Measurements from ENCODE around the gene URI1.
"Not testable (repeated sequence)": the region's sequence is repeated elsewhere in the genome, so short reads cannot be mapped to it uniquely, and the experiment has no call there.

The URI1 gene

DNA sequence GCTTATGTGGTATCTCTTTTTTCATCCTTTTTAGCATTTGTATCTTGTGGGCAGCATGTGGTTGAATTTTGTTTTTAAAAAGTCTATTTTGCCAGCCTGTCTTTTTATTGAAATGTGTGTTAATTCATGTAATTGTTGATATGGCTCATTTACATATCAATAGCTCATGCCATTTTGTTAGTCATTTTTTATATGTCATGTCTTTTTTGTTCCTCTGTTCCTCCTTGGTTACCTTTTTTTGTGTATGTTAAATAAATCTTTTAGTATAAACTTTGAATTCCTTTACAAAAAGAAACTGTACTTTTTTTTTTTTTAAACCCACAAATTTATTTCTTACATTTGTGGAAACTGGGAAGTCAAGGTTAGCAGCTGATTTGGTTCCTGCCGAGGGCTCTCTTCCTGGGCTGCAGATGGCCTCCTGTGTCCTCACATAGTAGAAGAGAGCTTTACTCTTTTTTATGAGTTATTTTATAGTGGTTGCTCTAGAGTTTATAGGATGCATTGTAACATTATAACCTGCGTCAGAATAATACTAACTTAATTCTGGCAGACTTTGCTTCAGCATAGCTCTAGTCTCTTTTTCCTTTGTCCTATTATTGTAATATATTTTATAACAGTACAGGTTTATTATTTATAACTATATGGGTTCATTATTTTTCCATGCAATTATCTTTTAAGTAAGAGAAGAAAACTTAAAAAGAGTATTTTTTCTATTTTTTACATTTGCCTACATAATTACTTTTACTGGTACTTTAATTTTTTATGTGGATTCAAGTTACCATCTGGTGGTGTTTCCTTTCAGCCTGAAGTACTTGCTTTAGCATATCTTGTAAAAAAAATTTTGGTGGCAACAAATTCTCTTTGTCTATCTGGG lies 86.3 kb downstream of the URI1 start:
- DNase-seq, result no peak

GRCh38 chr19:30028992-30029343 lies 86.9 kb downstream of the URI1 start:
- no peak for DNase-seq

DNA sequence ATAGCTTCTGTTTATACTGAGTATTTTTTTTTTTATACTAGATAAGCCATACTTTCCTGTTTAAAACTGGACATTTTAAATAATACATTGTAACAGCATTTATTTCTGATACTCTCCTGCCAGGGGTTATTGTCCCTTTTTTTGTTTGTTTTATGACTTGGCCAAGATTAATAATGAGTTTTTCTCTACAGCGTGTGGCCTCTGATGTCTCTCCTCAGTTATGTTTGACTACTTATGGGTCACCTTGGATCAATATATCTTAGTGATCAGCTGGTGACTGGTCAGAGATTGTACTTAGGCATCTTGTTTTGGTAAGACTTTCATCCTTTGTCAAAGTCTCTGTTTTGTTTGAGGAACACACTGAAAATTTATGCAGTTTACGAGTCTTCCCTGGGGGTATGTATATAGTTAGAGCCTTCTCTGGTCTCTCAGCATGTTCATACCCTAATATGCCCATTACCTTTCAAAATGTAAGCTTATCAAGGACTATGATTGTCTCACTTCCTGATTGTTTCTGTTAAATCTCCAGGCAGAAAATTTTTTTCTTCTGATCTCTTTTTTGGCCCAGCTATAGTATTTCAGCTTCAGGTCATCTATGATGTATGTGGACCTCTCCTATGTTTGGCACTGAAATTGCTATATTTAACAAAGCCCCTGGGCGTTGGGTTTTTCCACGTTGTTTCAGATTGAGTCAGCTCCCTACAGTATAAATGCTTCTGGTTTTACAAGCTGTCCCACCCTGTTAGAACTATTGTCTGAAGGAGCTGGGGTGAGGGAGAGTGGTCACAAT lies 87.9 kb downstream of the URI1 start:
- no peak for DNase-seq

DNA sequence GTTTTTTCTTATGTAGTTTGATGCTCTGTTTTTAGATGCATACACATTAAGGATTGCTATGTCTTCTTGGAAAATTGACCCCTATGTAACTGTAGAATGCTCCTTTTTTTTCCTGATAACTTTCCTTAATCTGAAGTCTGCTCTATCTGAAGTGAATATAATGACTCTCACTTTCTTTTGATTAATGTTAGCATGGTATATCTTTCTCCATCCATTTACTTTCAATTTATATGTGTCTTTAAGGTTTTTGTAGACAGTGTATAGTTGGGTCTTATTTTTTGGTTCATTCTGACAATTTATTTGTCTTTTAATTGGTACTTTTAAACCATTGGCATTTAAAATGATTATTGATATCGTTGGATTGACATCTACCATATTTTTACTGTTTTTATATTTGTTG lies 92.3 kb downstream of the URI1 start:
- no peak for DNase-seq

DNA sequence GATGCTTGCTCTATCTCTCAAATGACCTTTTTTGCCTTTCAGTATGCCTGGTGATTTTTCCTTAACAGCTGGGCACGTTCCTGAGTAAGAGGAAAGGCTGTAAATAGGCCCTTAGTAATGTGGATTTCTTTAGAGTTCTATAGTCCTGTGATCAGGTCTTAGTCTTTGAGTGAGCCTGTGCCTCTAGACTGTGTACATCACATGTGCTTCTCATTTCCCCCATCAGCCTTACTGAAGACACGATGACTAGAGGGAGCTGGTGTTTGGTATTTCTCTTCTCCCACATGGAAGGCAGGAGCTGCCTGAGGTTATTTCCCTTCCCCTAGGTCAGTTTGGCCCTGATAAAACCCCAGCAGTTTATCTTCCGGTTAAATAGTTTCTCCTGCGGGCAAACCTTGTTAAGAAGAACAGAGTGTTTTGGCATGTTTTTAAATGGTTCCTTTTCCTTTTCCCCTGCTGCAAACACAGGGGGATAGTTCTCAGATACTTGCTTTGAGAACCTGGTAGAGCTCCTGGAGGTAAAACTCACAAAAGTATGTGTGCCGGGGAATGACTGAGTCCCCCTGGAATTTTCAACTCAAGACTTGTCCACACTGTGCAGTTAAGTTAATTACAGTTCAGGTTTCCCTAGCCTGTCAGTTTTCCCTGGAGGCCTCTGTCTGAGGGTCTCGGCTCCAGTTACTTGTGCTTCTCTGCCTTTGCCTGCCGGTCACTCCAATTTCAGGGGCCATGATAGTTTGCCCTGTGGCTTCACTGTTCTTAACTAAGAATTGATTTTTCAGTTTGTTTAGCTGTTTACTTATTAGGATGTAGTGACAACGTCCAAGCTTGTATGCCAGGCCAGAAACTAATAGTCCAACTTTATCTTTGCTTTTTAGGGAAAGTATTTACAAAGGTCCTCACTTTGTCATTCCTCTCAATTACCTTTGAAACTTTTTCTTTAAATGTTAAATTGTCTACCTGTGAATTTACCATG lies 94.4 kb downstream of the URI1 start:
- no peak for DNase-seq

DNA sequence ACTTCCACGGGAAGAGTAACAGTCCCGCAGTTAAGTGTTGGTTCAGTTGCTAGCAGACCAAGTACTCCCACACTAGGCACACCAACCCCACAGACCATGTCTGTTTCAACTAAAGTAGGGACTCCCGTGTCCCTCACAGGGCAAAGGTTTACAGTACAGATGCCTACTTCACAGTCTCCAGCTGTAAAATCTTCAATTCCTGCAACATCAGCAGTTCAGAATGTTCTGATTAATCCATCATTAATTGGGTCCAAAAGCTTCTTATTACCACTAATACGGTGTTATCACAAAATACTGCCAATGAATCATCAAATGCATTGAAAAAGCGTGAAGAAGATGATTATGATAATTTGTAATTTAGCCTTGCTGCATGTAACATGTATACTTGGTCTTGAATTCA lies 95.8 kb downstream of the URI1 start:
- no peak for DNase-seq

- not testable (repeated sequence) for DNase-seq
Observed at GRCh38 chr19:30041931-30042330, 99.9 kb downstream of the URI1 start.

- not testable (repeated sequence) for DNase-seq
Observed at GRCh38 chr19:30043008-30043407, 101.0 kb downstream of the URI1 start.

- no peak for DNase-seq
Observed at GRCh38 chr19:30044273-30045248, 102.5 kb downstream of the URI1 start.

GRCh38 chr19:30046522-30046921 lies 104.5 kb downstream of the URI1 start:
- no peak for DNase-seq

DNA sequence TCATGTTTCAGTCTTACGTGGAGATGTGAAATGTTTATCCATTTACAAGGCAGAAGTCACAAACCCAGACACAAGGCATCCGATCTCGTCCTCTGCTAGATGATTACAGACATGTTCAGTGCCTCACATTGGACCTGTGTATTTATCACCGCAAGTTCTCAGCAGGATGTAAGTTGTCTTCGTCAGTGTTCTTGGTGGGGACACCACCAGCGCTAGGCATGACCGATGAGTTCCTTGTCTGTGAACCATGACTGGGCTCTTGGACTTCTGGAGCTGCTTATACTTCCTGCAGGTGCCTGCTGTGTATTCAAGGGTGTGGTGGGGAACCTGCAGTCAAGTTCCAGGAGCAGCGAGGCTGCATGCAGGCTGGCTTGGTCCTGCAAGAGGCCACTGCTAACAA lies 105.4 kb downstream of the URI1 start:
- no peak for DNase-seq

GRCh38 chr19:30049226-30049625 lies 107.2 kb downstream of the URI1 start:
- DNase-seq, result no peak

GRCh38 chr19:30049846-30050667 lies 108.0 kb downstream of the URI1 start:
- no peak for DNase-seq

DNA sequence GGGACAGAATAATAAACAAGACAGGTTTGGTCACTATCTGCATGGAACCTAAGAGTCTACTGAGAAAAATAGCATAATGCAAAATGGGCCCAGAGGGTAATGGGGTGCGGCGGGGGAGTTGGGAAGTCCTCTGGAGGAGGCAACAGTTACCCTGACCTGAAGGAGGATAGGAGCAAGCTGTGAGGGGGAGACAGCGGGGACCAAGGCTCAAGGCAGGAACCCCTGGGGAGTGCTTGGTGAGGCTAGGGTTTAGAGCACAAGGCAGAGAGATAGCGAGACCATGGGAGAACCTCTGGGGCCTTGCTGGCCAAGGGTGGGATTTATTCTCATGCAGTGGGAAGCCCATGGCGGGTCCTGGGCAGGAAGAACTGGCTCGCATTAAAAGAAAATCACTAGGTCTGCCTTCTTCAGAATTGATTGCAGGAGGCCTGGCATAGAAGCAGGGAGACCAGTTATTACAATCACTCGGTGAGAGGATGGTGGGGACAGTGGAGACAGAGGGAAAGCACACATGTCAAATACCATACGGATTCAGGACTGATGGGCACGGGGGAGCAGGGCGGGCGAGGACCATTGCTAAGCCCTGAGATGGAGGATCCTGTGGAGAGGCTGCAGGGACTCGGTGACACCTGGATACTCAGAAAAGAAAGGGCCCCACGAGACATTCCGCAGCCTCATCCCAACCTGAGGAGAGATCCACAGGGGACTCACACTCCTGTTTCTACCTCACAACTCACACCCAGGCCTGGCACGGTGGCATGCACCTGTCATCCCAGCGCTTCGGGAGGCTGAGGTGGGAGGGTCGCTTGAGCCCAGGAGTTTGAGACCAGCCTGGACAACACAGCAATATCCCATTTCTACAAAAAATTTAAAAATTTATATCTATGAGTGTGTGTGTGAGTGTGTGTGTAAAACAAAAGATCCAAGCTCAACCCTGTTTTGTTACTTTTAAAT lies 110.4 kb downstream of the URI1 start:
- DNase-seq, result no peak

DNA sequence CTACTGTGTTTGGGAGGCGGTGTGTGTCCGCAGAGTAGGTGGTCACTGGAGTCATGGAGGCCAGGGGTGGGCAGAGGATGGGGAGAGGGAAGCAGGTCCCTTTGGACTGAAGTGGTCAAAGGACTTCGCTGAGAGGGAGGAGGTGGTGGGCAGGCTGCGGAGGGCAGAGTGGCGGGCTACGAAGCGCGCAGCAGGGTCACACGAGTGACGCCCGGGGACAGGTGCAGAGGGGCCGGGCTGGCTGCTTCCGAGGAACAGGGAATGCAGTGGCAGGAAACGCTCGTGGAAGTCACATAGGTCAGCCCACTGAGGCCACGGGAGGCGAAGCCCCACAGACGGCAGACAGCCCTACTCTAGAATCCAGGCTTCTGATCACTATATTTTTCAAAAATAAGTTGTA lies 111.5 kb downstream of the URI1 start:
- DNase-seq, result no peak

DNA sequence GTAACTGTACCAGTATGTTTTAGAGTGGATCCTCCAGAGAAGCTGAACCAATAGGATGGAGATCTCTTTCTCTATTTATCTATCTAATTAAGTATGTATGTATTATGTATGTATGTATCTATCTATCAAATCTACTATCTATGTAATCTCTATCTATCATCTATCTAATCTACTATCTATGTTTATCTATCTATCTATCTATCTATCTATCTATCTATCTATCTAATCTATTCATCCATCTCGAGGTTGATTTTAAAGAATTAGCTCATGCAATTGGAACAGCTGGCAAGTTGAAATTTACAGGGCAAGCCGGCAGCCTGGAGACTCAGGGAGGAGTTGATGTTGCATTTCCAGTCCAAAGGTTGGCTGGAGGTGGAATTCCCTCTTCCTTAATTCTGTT lies 112.2 kb downstream of the URI1 start:
- no peak for DNase-seq

GRCh38 chr19:30056580-30056979 lies 114.5 kb downstream of the URI1 start:
- DNase-seq, result no peak

DNA sequence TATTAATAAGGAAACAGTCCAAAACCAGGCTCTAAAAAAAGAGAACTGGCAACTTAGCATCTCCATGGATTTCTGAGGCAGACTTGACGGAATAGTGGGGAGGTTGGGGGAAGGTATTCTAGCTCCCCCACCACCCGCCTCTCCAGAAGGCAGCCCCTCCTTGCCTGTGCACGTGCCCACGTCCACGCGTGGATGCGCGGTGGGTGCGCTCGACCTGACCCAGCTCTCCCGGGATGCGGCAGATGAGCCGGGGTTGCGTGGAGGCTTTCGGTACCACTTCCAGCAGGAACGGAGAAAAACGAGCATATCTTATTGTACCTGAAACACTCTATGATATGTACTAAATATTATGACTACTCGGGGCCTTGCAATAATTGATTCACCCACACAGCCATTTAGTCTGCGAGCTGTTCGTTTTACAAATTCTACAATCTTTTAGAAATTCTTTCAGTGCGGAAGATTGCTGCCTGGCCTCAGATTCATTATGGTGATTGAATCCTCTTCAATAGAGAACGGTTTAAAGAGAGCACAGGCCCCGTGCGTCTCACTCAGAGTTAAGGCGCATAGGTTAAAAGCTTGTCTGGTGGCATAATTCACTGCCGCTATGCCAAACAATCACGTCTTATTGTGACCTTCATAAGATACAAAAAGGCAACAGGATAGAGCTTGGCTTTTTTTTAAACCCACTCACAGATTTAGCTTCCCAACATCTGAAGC lies 117.9 kb downstream of the URI1 start:
- peak; percentile 37 for DNase-seq
